PC-9 (cell line): Measurements from ENCODE around the gene GRHL1. TPM values are rescaled to one million over a fixed set of nuclear protein-coding genes. Genes with fewer than 3 reads are reported as not detected.
A peak's percentile ranks its signal among the peaks of the same experiment; 100 is the strongest.

Experiments
- BruUV-seq: library from RNA; stranded (reverse); fragments of 400-500 nt; replicated peaks from 2 replicates; lab custom pipeline; 2021; lab: Mats Ljungman, UMichigan
- CTCF ChIA-PET: fragments of 300-600 bp; sonication (Branson Sonifier 250); formaldehyde crosslinking; loops from one replicate; lab custom pipeline; 2022; ENCODE audit warnings: antibody characterized with exemption; lab: Charles Lee
- POLR2A ChIA-PET: fragments of 300-600 bp; sonication (Branson Sonifier 250); formaldehyde crosslinking; loops from one replicate; lab custom pipeline; 2022; ENCODE audit warnings: antibody characterized with exemption; ENCODE audit not compliant: unreplicated experiment; lab: Charles Lee
- DNase-seq, 2 experiments: peaks; one replicate each; pipeline versions ENCODE4 v3.0.0 to v3.0.0-alpha.2; 2015 to 2022; ENCODE audit warnings: mixed read lengths in 1 of 2
- H2AFZ ChIP-seq: fragments of 200-600 bp; sonication (generic); 2 replicates; pipeline ENCODE4 v1.8.1; 2017; ENCODE audit warnings: antibody characterized with exemption
- H3F3A ChIP-seq: fragments of 200-600 bp; sonication (generic); 2 replicates; pipeline ENCODE4 v1.8.1; 2017; ENCODE audit warnings: antibody characterized with exemption, mild to moderate bottlenecking, low read depth; ENCODE audit not compliant: insufficient read depth
- H3K27ac ChIP-seq: fragments of 200-600 bp; sonication (generic); 2 replicates; pipeline ENCODE4 v1.6.1; 2016; ENCODE audit warnings: mixed run types
- H3K27me3 ChIP-seq: fragments of 200-600 bp; sonication (generic); 2 replicates; pipeline ENCODE4 v1.6.1; 2016; ENCODE audit warnings: low read depth, mixed run types; ENCODE audit not compliant: insufficient read depth
- H3K36me3 ChIP-seq: fragments of 200-600 bp; sonication (generic); 2 replicates; pipeline ENCODE4 v1.6.1; 2016; ENCODE audit warnings: low read depth, mixed run types
- H3K4me1 ChIP-seq: fragments of 200-600 bp; sonication (generic); replicated peaks from 2 replicates; pipeline ENCODE4 v1.6.1; 2016; ENCODE audit warnings: mixed run types; ENCODE audit not compliant: insufficient read depth
- H3K4me2 ChIP-seq: fragments of 200-600 bp; sonication (generic); 2 replicates; pipeline ENCODE4 v1.6.1; 2017; ENCODE audit warnings: mixed run types
- H3K4me3 ChIP-seq: fragments of 200-600 bp; sonication (generic); 2 replicates; pipeline ENCODE4 v1.6.1; 2016; ENCODE audit warnings: mixed run types
- H3K79me2 ChIP-seq: fragments of 200-600 bp; sonication (generic); 2 replicates; pipeline ENCODE4 v1.6.1; 2017; ENCODE audit warnings: low read depth, mixed run types
- H3K9me2 ChIP-seq: fragments of 200-600 bp; sonication (generic); 2 replicates; pipeline ENCODE4 v1.8.1; 2017; ENCODE audit warnings: mild to moderate bottlenecking; ENCODE audit not compliant: insufficient read depth
- H3K9me3 ChIP-seq: fragments of 200-600 bp; sonication (generic); 2 replicates; pipeline ENCODE4 v1.8.1; 2016; ENCODE audit warnings: low read depth; ENCODE audit not compliant: insufficient read depth
- H4K20me1 ChIP-seq: fragments of 200-600 bp; sonication (generic); 2 replicates; pipeline ENCODE4 v1.8.1; 2017; ENCODE audit not compliant: insufficient read depth
- CTCF ChIP-seq: fragments of 200-600 bp; sonication (generic); conservative IDR thresholded peaks from 2 replicates; pipeline ENCODE4 v1.6.1; 2017; ENCODE audit warnings: mixed run types, antibody characterized with exemption, mild to moderate bottlenecking, moderate library complexity
- EZH2 ChIP-seq: fragments of 200-600 bp; sonication (generic); IDR thresholded peaks from 2 replicates; pipeline ENCODE4 v1.8.0; 2017; ENCODE audit warnings: antibody characterized with exemption, low read depth
- intact Hi-C: fragments of 100-400 bp; cut with micrococcal nuclease; formaldehyde crosslinking; loops from one replicate; pipeline ENCODE4 v1.10.0; 2022; ENCODE audit not compliant: unreplicated experiment
- total RNA-seq: library from RNA; stranded (reverse); gene quantifications from 2 replicates; pipeline ENCODE4 v1.2.3, GENCODE V29; 2021

GRHL1 gene
- total RNA-seq, 1 experiment from 2014 or later = 10.6 TPM

- no peak overlapping the region for H2AFZ ChIP-seq
- TF ChIP-seq CTCF (no peak), EZH2 (no peak)
- no peak overlapping the region for H3K4me2 ChIP-seq
- intact Hi-C loops = no loop called here
- CTCF ChIA-PET = interaction anchor here (0.6 to 0.7 kb wide), 2 partner anchors 66 to 914 kb away, joined by 4 to 5 read pairs; no protein-coding TSS in a partner anchor
- peaks cover 19% of the 10 kb centered on the region for H3K36me3 ChIP-seq
- H4K20me1 ChIP-seq = no peaks in the 10 kb centered on the region
- POLR2A ChIA-PET = no interaction called here
- H3K4me3 ChIP-seq = no peak overlapping the region
- peak overlapping the region; percentile 47 for H3K27ac ChIP-seq
- H3K79me2 ChIP-seq = no peaks in the 10 kb centered on the region
- no peak for DNase-seq
- BruUV-seq = no TSS peak
- H3K9me2 ChIP-seq = no peaks in the 10 kb centered on the region
- H3K4me1 ChIP-seq = peaks cover 10% of the 10 kb centered on the region
- no peaks in the 10 kb centered on the region for H3K9me3 ChIP-seq
- peaks cover 26% of the 10 kb centered on the region for H3F3A ChIP-seq
- H3K27me3 ChIP-seq = no peaks in the 10 kb centered on the region
Measured at GRCh38 chr2:9982891-9983290, 31.4 kb downstream of the GRHL1 start.

- intact Hi-C loops = no loop called here
- Histone ChIP-seq H3K4me2 (no peak overlapping the region), H3K9me3 (no peaks in the 10 kb centered on the region)
Measured at GRCh38 chr2:9983401-9984216, 32.1 kb downstream of the GRHL1 start.

More at GRCh38 chr2:9983401-9984216, 32.1 kb downstream of the GRHL1 start:
- H3F3A ChIP-seq = peaks cover 26% of the 10 kb centered on the region
- no peaks in the 10 kb centered on the region for H3K9me2 ChIP-seq
- CTCF ChIA-PET = interaction anchor here (0.7 to 1.0 kb wide), 2 partner anchors 65 to 140 kb away, joined by 3 to 5 read pairs; partner anchors contain the start of gene TAF1B
- no TSS peak for BruUV-seq
- no peak for TF ChIP-seq EZH2
- TF ChIP-seq CTCF = no peak
- no peak overlapping the region for H2AFZ ChIP-seq
- H3K4me1 ChIP-seq = peaks cover 10% of the 10 kb centered on the region
- no peaks in the 10 kb centered on the region for H3K79me2 ChIP-seq
- peaks cover 19% of the 10 kb centered on the region for H3K36me3 ChIP-seq
- H3K4me3 ChIP-seq = no peak overlapping the region
- H3K27me3 ChIP-seq = no peaks in the 10 kb centered on the region
- H4K20me1 ChIP-seq = no peaks in the 10 kb centered on the region
- peak overlapping the region; percentile 47 for H3K27ac ChIP-seq
- DNase-seq = peak in 1 of 2 experiments; percentile 70
- POLR2A ChIA-PET = no interaction called here
